Activated CD4-positive, alpha-beta T cell treated with anti-CD3 and anti-CD28 coated beads, Interleukin-2, Interleukin-6, amounts not matched to agents 100 ng/mL and 50 ng/mL, durations not matched to agents 16 hours and 8 hours (primary cell): Measurements from ENCODE around the gene SCAMP2.

Source experiments
- DNase-seq: peaks from one replicate; pipeline ENCODE4 v3.0.0-alpha.2; 2020

Gene SCAMP2

DNA sequence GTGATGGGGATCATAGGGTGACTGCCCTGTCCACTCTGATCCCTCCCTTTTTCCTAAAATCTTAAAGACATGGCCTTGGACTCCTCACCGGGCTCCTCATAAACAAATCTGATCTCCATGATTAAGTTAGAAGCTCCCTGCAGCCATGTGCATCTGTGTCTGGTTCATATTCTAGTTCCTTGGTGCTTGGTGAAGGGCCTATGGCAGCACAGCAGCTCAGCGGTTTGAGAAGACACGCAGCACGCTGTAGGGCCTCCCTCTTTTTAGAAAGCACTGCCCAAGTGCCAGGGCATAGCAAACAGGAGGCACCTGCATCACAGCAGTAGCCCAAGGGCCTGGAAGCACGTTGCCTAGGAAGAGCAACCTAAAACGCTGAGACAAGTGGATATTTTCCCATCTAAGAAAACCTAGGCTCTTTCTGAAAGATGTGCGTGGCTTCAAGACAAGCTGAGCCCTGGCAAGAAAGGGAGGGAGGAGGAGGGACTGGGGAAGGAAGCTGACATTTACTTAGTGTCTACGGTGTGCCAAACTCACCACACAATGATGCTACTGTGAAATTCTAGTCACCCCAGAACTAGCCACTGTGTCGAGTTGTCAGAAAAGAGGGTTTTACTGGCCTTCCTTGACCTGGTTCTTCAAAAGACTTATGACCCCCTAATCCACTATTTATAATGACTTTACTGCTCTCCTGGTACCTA is 15.3 kb downstream of the SCAMP2 start:
- DNase-seq = no peak

DNA sequence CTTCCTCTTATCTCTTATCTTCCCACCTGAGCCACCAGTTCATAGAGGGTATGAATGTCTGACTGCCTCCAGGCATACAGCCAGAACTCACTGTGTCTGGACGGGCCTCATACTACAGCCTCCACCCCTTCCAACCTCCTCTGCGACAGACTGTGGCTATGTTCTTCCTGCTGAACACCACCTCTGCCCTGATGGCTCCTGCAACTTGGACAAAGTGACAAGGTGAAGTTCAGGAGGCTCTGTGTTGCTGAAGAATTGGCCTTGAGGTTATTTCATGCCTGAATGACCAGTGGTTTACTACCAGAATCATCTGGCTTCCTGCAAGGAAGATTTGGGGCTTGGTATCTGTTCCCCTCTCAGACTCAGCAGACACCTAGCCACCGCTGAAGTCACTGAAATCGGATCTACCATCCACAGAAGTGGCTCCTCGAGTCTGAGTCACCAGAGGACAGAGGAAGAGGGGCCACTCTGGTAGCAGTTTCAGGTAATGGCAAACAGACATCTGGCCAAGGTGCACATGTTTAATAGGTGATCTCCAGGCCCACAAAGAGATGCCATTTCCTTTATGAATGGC is 16.0 kb downstream of the SCAMP2 start:
- DNase-seq = no peak

DNA sequence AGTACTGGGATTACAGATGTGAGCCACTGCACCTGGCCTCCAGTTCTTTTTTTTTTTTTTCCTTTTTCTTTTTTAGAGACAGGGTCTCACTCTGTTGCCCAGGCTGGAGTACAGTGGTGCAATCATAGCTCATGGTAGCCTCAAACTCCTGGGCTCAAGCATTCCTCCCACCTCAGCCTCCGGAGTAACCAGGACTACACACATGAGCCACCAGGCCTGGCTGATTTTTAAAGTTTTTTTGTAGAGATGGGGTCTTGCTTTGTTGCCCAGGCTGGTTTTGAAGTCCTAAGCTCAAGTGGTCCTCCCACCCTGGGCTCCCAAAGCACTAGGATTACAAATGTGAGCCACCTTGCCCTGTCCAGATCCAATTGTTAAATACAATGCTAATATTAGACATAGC is 16.6 kb downstream of the SCAMP2 start:
- DNase-seq = no peak

DNA sequence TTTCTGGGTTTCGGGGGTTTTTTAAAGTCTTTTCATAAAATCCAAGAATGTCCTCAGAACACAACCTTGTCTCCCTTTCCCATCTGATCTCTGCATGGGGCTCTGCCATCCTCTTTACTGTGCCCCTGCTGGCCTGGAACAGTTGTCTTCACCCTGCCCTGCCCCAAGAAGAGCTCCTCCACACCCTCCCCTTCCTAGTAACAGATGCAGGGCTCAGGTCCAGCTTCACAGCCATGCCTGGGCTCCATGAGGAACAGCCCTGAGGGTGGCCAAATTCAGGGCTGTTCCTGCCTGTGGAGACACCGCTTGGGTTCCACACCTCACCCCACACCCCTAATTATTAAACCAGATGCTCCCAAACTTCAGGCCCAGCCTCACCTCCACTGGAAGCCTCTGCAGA is 17.3 kb downstream of the SCAMP2 start:
- DNase-seq = no peak

DNA sequence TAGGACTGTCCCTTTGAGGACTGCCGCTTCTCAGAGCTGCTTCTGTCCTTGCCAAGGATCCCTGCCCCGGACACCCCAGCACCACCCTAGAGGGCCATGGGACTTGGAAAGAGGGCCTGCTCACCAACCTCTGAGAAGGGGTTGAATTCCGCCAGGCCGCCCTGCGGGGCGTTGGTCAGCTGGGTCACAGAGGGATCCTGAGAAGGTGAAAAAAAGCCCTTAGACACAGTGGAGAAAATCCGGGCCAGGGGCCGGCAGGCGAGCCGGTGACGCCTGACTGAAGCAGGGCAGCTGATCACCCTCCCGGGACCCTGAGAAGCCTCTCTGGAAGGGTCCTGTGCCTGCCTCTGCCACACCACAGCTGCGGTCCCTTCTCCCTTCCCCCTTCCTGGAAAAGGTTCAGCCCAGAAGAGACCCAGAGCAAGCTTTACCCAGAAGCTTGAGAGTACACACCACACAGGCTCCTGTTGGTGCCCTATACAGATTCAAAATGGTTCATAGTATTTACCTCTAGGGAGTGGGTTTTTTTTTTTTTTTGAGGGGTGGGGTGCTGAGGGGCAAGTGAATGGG is 18.6 kb downstream of the SCAMP2 start:
- DNase-seq = no peak

DNA sequence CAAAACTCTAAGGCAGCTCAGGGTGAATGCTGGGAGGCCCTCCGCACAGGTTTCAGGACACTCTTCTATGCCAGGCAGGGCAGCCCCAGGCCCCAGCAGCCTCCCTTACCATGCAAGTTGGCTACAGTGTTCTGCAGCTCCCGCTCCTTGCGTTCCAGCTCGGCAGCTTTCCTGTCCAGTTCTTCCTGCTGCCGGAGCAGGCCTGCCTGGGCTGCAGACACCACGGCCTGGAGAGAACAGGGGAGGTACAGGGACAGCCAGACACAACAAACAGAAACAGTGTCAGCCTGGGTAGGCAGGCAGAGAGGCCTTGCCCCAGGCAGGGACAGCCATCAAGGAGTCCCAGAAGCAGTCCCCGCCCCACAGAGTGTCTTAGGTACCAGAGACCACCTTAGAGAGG is 21.2 kb downstream of the SCAMP2 start:
- DNase-seq = no peak

DNA sequence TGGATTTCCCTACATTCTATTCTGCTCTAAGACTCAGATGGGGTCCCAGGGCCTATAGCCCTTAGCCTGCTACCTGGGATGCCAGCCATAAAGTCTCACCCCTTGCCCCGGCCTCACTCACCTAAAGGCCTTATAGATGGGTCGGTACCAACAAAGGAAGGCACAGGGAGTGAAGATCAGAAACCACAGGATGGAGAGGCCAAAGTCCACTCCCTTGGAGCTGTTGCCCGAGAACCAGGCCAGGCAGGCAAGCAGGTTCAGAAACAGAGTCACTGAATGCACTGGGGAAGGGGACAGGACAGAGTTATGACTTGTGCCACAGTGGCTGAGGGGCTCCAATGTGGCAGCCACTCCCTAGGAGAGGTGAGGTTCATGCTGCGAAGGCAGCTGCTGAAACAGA is 22.8 kb downstream of the SCAMP2 start:
- no peak for DNase-seq

DNA sequence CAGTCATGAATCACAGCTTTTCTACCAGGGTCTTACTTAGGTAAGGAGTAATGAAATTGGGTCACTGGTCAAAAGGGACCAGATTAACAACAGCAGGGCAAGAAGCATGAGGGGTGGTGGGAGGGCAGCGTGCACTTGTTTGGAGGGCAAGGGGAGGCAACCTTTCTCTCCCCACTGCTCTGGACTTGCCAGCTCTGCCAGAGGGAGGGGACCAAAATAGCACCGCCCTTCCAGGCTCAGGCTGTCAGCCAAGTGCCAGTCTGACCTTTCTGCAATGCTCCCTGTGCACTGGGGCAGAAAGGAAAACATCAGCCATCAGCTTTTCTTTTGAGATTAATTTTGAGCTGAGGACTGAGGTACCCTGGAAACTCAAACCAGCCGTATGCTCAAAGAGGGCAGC is 25.7 kb downstream of the SCAMP2 start:
- DNase-seq = no peak

DNA sequence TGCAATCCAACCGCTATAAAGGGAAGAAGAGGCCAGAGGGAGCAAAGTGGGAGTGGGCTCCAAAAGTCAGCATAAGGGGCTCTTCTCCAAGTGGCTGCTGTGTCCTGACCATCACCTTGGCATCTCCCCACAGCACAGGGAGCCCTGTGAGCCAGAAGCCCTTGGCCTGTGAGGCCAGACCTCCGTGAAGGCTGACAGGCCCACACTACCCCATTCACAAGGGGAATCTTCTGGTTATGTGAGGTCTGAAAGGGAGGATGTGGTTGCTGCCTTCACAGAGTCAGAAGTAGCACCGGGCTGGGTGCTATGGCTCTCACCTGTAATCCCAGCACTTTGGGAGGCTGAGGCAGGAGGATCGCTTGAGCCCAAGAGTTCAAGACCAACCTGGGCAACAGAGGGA is 27.6 kb downstream of the SCAMP2 start:
- peak; percentile 52 for DNase-seq

DNA sequence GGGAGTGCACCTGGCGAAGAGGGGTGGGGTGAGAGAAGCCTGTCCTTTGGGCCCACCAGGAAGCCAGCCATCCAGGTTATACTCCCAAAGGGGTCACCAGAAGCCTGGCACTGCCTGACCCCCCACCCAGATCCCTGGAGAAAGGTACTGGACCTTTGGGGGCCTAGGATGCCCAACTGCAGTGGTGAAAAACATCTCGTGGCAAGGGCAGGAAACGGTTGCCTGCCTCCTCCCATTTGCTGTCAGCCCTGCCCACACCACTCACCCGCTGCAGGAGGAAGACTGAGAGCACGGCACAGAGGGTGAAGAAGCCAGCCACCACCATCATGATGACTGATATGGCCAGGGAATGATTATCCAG is 28.0 kb downstream of the SCAMP2 start:
- DNase-seq = peak; percentile 85

DNA sequence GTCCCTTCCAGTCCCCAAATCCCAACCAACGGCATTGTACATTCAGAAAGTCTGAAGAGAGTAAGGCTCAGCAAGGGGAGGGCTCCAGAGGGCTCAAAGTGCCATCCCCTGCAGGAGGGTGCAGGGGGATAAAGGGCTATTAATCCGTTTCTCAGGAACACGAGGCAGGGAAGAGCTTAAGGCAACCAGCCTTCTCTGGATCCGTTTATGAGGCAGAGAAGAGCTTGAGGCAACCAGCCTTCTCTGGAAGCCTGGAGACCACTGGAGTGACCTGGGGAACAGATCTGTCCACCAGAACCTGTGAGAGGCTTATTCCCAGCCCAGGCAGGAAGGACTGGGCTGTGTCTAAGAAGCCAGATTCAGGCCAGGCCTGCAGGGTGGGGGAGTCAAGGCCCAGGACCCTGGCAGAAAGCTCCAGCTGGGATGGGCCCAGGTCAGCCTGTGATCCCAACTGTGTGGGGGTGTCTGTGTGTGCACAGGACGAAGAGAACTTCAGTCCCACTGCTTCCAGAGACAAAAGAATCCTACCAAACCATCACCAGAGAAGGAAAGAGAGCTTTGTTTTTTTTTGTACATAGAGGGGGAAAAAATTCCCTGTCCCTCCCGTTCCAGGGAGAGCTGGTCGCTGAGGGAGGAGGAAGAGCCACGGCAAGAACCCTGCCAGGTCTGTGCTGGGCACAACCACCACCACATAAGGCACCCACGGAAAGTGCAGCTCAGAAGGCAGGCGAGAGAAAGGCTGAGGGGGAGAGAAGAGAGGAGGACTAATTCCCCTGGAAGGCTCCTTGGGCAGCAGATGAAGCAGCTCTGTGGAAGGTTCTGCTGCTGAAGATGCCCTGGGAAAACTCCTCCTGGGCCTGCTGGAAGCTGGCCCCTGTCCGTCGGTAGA is 28.6 kb downstream of the SCAMP2 start:
- no peak for DNase-seq

DNA sequence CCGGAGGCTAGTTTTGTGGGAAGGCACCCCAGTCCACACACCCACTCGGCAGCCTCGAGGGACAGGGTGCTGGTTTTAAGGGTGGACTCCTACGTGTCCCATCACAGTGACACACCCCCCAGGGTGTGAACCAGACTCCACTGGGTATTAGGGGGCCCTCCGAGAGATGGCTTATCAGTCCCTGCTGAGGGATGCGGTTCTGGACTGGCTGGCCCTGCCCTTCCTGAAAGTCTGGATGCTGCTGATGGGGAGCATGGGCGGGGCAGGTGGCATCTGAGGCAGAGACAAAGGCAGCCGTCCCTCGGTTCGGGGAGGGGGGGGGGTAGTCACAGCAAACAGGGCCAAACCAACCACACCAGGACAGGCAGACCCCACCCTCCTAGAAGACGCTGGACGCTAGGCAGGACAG is 29.3 kb downstream of the SCAMP2 start:
- DNase-seq = no peak

DNA sequence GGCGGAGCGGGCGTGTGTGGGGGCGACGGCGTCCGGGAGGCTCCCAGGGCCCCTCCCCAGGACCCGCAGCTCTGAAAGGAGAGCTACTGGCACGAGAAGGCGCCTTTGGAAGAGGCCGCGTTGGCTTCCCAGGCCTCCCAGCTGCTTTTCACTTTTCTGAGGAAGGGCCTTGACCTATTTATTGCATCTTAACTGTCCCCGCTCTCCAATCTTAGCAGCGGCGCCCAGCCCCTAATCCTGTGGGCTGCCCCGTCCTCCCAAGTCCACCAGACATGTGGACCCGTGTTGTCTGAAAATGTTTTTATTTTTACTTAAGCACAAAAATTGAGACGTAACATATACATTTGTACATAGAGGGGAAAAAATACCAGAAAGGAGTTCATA is 29.7 kb downstream of the SCAMP2 start:
- no peak for DNase-seq

DNA sequence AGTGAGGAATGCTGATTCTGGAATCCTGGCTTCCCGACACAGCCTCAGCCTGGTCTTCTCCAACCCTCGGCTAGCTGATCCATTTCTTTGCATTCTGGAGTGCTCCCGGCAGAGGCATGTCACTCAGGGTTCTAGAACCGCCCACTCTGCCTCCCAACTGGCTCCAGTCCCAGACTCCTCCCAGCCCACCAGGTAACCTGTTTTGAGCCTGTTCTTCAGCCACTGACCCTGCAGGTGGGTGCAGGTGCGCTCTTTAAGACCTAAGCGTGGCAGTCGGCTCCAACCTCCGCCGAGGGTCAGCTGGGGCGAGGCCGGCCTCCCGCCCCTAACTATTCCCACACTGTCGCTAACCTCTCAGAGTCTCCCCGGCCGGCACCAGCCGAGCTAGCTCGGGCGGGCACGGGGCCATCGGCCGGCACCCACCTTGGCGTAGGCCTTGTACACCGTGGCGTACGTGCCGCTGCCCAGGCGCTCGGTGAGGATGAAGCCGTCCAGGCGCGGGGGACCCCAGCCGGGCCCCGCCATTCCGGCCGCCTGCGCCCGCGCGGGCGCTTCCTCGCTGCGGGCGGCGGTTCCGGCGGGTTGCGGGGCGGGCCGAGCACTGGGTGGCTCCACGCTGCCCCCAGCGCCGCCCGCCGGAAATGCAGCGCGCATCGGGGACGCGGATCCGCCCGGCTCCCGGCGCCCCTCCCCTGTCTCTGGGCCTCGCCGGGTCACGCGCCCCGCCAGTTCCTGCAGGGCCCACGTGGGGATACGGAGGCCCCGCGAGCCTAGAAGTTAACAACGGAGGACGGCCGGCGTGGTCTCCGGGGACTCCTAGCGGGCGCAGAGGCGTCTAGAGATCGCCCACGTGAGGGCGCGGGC is 30.4 kb downstream of the SCAMP2 start, which contains the start of gene ULK3:
ULK3 (minus strand) TSS at position 576 of the 864 bp plus-strand sequence; CDS start at position 525, 51 bp downstream.
- peak; percentile 95 for DNase-seq

DNA sequence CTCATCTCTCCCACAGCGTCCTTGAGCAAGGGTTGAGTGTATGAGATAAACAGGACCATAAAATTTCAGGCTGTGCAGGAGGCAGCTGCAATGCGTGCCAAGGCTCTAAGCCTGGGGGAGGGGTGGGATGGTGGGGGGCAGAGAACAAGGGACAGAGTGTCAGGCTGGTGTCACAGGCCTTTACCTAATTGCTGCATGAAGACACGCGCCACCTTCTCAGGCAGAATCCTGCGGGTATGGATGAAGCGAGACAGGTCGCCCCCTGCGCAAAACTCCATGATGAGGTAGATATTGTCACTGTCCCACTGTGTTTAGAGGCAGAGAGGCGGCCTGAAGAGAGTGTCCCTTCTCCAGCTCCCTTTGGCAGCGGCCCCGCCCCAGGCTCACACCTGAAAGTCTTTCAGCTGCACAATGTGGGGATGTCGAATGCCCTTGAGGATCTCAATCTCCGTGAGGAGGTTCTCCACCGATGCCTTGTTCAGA is 31.2 kb downstream of the SCAMP2 start:
- no peak for DNase-seq

DNA sequence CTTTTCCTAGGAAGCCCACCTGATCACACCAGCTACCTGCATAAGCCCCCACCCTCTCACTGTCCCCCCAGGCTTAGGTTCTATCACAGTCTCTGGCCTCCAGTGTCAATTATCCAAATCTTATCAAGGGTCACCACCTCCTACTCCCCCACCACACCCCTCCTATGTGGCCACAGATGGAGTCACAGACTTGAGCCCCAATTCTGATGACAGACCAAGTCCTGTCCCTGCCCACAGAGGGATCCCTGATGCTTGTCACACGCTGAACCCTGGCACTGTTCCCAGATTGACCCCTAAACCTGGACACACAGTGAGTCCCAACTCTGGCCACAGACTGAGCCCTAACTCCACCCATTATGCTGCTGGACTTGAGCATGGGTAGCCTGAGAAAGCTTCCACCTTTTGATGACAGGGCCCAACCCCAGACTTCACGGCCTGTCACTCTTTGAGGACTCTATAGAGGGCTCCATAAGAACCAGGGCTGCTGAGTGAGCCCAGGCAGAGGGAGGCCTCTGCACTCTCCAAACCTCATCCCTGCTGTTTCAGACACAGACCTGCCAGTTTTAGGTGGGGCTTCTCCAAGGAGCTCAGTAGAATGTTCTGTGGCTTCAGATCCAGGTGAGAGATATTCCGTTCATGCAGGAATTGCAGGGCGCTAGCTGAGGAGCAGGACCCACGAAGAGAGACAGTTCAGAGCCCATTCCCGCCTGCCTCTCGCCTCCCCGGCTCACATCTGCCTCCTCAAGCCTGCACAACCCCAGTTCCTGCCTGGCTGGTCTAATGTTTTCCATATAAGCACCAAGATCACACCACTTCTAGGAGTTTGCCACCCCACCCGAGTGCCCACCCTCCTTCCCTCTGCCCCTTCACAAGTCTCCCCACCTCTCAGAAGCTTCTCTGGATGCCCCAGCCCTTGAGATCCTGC is 32.1 kb downstream of the SCAMP2 start:
- DNase-seq = no peak

DNA sequence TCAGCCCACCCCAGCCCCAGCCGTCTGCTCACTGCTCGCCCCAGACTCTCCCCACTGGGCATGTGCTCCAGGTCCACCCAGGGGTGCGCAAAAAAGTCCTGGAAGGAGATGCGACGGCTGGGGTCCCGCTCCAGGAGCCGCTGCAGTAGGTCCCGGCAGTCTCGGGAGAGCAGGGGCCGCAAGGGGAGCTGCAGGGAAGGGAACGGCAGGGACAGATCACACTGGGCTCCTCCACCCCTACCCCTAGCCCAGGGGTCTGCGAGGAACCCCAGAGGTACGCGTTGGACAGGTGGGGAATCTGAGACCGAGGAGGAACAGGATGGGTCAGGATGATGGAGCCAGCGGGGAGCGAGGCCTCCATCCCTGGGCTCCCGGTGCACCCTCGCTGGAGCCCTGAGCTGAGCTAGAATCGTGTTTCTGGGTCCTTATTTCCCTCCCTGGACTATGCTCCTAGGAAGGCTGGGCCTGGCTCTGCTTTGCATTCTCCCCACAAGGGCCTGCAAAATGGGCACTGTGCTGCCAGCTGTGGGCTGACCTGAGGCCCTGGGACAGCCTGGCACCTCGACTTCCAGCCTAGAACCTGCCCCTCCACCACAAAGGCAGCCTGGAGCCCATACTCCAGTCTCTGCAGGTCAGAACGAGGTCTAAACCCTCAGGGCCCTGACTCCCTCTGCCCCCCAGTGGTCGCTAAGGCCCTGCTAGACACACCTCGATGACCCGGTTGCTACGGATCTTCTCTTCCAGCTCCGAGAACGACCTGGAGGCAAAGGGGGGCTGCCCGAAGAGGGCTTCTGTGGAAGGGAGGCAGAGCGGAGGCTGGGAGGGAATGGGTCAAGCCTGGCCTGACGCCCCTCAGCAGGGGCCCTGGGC is 33.4 kb downstream of the SCAMP2 start:
- no peak for DNase-seq

DNA sequence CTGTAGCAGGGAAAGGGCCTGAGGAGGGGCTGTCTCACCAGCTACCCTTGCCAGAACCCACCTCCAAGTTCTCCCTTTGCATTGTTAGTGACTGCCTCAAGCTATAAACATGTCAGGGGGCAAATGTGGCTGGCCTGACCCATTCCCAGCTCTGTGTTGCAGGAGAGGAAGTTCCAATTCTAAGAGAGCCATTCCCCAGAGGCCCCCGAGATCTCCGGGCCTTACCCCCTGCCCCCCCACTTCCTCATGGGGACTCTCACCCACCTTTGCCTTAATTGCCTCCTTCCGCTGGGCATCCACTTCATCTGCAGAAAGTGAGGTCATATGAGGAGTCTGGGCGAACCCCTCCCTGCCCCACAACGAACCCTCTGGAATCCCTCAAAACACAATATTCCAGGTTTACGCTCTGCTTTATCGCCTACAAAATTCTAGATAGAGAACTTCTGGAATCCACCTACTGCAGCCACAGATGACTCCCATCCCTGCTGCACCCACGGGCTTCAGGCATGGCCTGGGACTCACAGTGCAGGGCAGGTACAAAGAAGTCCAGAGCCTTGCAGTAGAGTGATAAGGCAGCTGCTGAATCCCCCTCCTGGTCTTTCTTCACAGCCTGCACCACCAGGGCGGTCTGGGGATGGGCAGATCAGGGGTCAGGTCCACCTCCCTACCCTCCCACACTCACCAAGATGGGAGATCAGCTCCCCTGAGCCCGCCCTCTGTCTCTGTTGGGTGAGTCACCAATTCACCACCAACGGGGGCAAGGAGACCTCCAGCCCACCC is 34.2 kb downstream of the SCAMP2 start:
- no peak for DNase-seq

DNA sequence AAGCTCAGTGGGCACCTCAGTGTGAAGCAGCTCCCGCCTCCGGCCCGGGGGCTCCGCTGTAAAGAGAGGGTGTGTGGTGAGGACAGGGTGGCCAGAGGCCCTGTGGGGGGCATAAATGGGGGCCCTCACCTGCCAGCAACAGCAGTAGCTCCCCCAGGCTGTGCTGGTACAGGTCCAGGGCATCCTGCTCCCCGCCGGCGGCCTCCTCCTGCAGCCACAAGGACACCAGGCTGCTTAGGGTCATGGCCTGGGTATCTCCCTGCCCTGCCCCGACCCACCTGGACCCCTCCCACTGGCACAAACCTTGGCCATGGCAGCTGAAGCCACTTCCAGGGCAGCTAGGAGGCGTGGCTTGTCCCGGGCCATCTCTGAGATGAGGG is 35.0 kb downstream of the SCAMP2 start:
- DNase-seq = no peak
